Melanocyte of skin (primary cell): ENCODE data around the gene PIPOX. TPM values are rescaled to one million over a fixed set of nuclear protein-coding genes. Genes with fewer than 3 reads are reported as not detected.

Source experiments
- total RNA-seq, 2 donors: library from RNA; depleted of rRNA; stranded (reverse); fragments of >200 nt; gene quantifications; 2 replicates each; pipeline ENCODE4 v1.2.3, GENCODE V29; 2012

PIPOX gene, protein sequence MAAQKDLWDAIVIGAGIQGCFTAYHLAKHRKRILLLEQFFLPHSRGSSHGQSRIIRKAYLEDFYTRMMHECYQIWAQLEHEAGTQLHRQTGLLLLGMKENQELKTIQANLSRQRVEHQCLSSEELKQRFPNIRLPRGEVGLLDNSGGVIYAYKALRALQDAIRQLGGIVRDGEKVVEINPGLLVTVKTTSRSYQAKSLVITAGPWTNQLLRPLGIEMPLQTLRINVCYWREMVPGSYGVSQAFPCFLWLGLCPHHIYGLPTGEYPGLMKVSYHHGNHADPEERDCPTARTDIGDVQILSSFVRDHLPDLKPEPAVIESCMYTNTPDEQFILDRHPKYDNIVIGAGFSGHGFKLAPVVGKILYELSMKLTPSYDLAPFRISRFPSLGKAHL
- total RNA-seq, result 1 to 10 TPM; 1.0 to 1.7 TPM

GRCh38 chr17:29042679-29043538 is at the start of gene PIPOX:
PIPOX (plus strand) TSS chr17:29043141; CDS start chr17:29043226, 85 bp downstream.

DNA sequence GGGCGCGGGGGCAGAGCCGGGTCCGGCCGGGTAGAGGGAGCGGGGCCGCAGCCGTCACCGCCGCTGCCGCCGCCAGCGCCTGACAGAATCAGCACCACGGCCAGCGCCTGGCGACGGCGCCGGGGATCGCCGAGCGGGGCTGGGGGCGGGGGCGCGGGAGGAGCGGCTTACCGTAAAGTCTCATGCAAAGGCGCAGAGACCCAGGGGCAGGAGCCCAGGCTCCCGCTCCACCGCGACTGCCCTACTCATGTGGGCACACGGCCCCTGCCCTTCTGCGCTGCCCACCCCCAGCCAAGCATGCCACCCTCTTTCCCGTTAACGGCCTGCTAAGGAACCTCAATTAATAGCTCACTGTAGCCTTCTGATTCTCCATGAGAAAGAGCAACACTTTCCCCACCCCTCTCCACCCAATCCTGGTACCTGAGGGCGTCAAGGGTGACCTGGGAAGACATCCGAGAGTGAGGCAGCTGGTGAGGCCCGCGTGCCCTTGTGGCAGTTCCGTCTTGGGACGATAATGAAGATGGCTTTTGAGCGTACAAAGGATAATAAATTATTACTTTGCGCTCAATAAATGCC is 36.9 kb upstream of the PIPOX start, which contains the start of gene SEZ6:
Gene SEZ6, minus strand, starts transcription at position 98 of the 576 bp plus-strand sequence. CDS start 164 bp downstream, outside the sequence.

Other genes starting within 250 kb of the PIPOX start
- gene FAM222B, start 200.4 kb upstream of the PIPOX start, total RNA-seq, result 10 to 100 TPM; 13.7 to 20.0 TPM
- 10 to 100 TPM; 56.3 to 57.8 TPM for gene ERAL1, start 188.1 kb upstream of the PIPOX start, total RNA-seq
- gene FLOT2, start 145.4 kb upstream of the PIPOX start, total RNA-seq, result 10 to 100 TPM; 39.3 to 44.0 TPM
- gene DHRS13, start 140.1 kb upstream of the PIPOX start, total RNA-seq, result 10 to 100 TPM; 12.0 to 13.1 TPM
- 10 to 100 TPM; 16.9 to 21.3 TPM for gene PHF12, start 91.6 kb upstream of the PIPOX start, total RNA-seq
- not detected for gene SEZ6, start 37.1 kb upstream of the PIPOX start, total RNA-seq
- 10 to 100 TPM; 45.6 to 46.5 TPM for gene MYO18A, start 137.3 kb downstream of the PIPOX start, total RNA-seq
- gene CRYBA1, start 203.7 kb downstream of the PIPOX start, total RNA-seq, result not detected